ENCODE results near the gene PCED1A. TPM values are rescaled to one million over a fixed set of nuclear protein-coding genes. Genes with fewer than 3 reads are reported as not detected.
A peak's percentile ranks its signal among the peaks of the same experiment; 100 is the strongest.

PCED1A gene
- polyA plus RNA-seq, 1 experiment = 23.5 TPM

DNA sequence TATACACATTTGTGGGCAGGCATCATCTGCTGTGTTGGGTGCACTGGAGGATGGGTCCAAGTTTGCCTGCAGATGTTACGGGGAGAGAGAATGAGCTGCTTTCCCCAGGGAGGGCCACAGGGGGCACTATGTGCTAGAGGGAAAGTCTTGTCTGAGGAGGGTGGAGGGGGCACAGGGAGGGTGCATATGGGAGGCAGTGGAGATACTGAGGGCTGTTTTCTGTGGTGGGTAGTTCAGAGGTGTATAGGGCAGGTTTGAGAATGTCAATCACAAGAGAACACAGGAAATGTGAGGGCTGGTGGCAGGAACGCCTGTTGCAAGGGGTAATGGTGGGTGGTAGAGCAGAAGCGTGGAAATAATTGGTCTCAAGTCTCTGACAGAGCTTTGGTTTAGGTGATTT is 25.2 kb upstream of the PCED1A start:
- Histone ChIP-seq H3K27me3 (ENCODE audit: control insufficient read depth, insufficient read depth, low read length) (no peaks in the 10 kb centered on the region), H3K4me3 (ENCODE audit: low read depth, low read length) (no peak overlapping the region), H3K36me3 (ENCODE audit: control insufficient read depth, insufficient read depth, low read length) (peaks cover 29% of the 10 kb centered on the region)
- TF ChIP-seq, protein P1, sequence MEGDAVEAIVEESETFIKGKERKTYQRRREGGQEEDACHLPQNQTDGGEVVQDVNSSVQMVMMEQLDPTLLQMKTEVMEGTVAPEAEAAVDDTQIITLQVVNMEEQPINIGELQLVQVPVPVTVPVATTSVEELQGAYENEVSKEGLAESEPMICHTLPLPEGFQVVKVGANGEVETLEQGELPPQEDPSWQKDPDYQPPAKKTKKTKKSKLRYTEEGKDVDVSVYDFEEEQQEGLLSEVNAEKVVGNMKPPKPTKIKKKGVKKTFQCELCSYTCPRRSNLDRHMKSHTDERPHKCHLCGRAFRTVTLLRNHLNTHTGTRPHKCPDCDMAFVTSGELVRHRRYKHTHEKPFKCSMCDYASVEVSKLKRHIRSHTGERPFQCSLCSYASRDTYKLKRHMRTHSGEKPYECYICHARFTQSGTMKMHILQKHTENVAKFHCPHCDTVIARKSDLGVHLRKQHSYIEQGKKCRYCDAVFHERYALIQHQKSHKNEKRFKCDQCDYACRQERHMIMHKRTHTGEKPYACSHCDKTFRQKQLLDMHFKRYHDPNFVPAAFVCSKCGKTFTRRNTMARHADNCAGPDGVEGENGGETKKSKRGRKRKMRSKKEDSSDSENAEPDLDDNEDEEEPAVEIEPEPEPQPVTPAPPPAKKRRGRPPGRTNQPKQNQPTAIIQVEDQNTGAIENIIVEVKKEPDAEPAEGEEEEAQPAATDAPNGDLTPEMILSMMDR (IDR thresholded peaks at IDR 0.05; ENCODE audit: insufficient read depth, low read depth, low read length) = peak; percentile 10; the same call in 1 of the 2 replicates
- CTCF ChIA-PET = interaction anchor here (0.7 to 1.8 kb wide), 5 partner anchors 10 to 135 kb away, joined by 3 to 7 read pairs (median 5); no protein-coding TSS in a partner anchor
- no peak for DNase-seq (ENCODE audit: low read depth)
- POLR2A ChIA-PET = no interaction called here

DNA sequence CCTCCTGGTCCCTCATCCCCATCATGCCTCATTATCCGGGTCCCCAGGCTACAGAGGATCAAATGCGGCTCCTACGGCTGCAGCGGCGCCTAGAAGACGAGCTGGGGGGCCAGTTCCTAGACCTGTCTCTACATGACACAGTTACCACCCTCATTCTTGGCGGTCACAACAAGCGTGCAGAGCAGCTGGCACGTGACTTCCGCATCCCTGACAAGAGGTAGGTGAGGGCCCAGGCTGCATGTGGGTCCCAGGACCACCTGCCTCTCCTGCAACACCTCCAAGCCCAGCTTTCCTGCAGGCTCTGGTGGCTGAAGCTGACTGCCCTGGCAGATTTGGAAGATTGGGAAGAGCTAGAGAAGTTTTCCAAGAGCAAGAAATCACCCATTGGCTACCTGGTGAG is 24.6 kb upstream of the PCED1A start:
- no peak overlapping the region for H3K4me3 ChIP-seq (ENCODE audit: low read depth, low read length)
- POLR2A ChIA-PET = no interaction called here
- peaks cover 33% of the 10 kb centered on the region for H3K36me3 ChIP-seq (ENCODE audit: control insufficient read depth, insufficient read depth, low read length)
- TF ChIP-seq, protein P1 (IDR thresholded peaks at IDR 0.05; ENCODE audit: insufficient read depth, low read depth, low read length) = no peak
- H3K27me3 ChIP-seq (ENCODE audit: control insufficient read depth, insufficient read depth, low read length) = no peaks in the 10 kb centered on the region
- CTCF ChIA-PET = interaction anchor here (0.7 to 1.8 kb wide), 4 partner anchors 9 to 136 kb away, joined by 3 to 7 read pairs (median 6); no protein-coding TSS in a partner anchor
- no peak for DNase-seq (ENCODE audit: low read depth)

DNA sequence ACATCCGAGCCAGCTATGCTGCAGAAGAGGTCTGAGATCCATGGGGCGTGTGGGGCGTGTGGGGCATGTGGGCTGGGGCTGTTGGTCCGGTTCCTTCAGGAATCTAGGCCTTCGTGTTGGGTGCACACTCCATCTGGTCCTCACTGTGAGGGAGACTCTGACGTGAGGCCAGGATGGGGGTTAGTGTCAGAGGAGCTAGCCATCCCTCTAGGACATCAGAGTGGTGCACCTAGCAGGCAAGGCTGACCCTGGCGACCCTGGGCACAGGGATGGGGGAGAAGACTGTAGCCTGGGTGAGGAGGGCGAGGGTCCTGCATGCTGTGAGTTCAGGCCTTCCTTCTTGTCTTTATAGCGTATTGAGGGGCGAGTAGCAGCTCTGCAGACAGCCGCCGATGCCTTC is 24.2 kb upstream of the PCED1A start:
- DNase-seq (ENCODE audit: low read depth) = no peak
- H3K4me3 ChIP-seq (ENCODE audit: low read depth, low read length) = no peak overlapping the region
- ChIA-PET POLR2A (no interaction called here), CTCF (interaction anchor here (1.5 to 1.8 kb wide), 3 partner anchors 9 to 136 kb away, joined by 5 to 7 read pairs (median 6); no protein-coding TSS in a partner anchor)
- peaks cover 33% of the 10 kb centered on the region for H3K36me3 ChIP-seq (ENCODE audit: control insufficient read depth, insufficient read depth, low read length)
- TF ChIP-seq, protein P1 (IDR thresholded peaks at IDR 0.05; ENCODE audit: insufficient read depth, low read depth, low read length) = no peak
- H3K27me3 ChIP-seq (ENCODE audit: control insufficient read depth, insufficient read depth, low read length) = no peaks in the 10 kb centered on the region

DNA sequence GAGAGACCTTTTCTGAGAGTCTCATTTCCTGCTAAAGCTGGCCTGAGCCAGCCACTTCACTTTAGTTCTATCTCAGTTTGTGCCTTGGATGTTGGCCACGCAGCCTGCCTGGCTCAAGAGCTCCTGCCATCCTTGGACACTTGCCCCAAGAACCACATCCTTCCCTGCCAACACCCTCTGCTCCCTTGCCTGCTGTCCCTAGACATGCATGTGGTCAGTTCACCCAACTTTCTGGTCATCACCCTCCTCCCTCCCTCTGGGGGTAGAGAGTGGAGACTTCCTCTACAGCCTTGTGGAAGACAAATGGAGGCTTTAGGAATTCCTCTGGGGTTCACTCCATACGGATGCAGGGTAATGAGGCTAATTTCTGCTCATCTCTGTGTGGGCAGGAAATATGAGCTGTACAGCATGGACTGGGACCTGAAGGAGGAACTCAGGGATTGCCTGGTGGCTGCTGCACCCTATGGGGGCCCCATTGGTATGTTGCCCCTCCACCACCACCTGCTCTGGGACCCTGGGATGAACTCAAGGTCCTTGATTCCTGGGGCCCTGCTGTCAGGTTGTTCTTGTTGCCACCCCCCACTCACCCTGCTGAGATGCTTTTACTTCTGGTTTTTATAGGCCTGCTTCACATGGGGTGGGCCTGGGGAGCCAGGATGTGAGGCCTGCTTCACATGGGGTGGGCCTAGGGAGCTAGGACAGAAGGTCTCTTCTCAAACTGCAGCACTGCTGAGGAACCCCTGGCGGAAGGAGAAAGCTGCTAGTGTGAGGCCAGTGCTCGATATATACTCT is 19.1 kb upstream of the PCED1A start:
- no peak overlapping the region for H3K4me3 ChIP-seq (ENCODE audit: low read depth, low read length)
- H3K36me3 ChIP-seq (ENCODE audit: control insufficient read depth, insufficient read depth, low read length) = peaks cover 24% of the 10 kb centered on the region
- TF ChIP-seq, protein P1 (IDR thresholded peaks at IDR 0.05; ENCODE audit: insufficient read depth, low read depth, low read length) = no peak
- DNase-seq (ENCODE audit: low read depth) = no peak
- CTCF ChIA-PET = interaction anchor here (0.6 to 2.2 kb wide), 8 partner anchors 11 to 142 kb away, joined by 3 to 11 read pairs (median 4); no protein-coding TSS in a partner anchor
- H3K27me3 ChIP-seq (ENCODE audit: control insufficient read depth, insufficient read depth, low read length) = no peaks in the 10 kb centered on the region
- POLR2A ChIA-PET = interaction anchor here (0.6 kb wide), 1 partner anchor 9 kb away, joined by 13 read pairs; no protein-coding TSS in a partner anchor

DNA sequence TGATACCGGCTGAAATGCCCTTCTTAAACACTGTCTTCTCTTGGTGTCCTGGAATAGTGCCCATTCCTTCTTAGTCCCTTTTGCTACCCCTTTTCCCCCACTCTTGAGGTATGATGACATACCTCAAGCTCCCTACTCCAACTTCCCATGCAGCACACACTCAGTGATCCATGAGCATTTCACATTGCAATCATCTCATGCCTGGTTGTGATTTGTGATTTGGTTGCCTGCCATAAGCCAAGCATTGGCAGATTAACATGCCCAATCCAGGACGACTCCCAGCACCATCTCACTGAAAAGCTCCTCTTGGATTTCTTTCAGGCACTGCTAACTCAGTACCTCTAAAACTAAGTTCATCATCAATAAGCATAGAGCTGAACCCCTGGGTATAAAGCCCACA is 18.1 kb upstream of the PCED1A start:
- no peak overlapping the region for H3K4me3 ChIP-seq (ENCODE audit: low read depth, low read length)
- peaks cover 19% of the 10 kb centered on the region for H3K36me3 ChIP-seq (ENCODE audit: control insufficient read depth, insufficient read depth, low read length)
- DNase-seq (ENCODE audit: low read depth) = no peak
- POLR2A ChIA-PET = no interaction called here
- CTCF ChIA-PET = interaction anchor here (0.9 to 2.2 kb wide), 7 partner anchors 12 to 143 kb away, joined by 3 to 11 read pairs (median 5); no protein-coding TSS in a partner anchor
- H3K27me3 ChIP-seq (ENCODE audit: control insufficient read depth, insufficient read depth, low read length) = no peaks in the 10 kb centered on the region
- TF ChIP-seq, protein P1 (IDR thresholded peaks at IDR 0.05; ENCODE audit: insufficient read depth, low read depth, low read length) = no peak

All from BJ (cell line).